ENCODE data around the gene MLPH. TPM values are rescaled to one million over a fixed set of nuclear protein-coding genes. Genes with fewer than 3 reads are reported as not detected.

The MLPH gene
- total RNA-seq, 1 donor from 2014 or later: 423 TPM

GRCh38 chr2:237569041-237569440, 82.0 kb downstream of the MLPH start:
- Histone ChIP-seq H3K4me3 (no peak overlapping the region), H3K36me3 (no peaks in the 10 kb centered on the region), H3K4me1 (peaks cover 8% of the 10 kb centered on the region), H3K9me3 (no peaks in the 10 kb centered on the region), H3K27ac (no peak overlapping the region), H3K27me3 (peaks cover 8% of the 10 kb centered on the region)
- intact Hi-C loops (cut with DNase I): no loop called here
- DNase-seq (no peak), ATAC-seq (no peak)
- no peak for TF ChIP-seq CTCF (IDR thresholded peaks at IDR 0.05)

GRCh38 chr2:237569896-237570295, 82.8 kb downstream of the MLPH start:
- no peak for ATAC-seq
- Histone ChIP-seq H3K27ac (no peak overlapping the region), H3K27me3 (peaks cover 2% of the 10 kb centered on the region), H3K4me3 (no peak overlapping the region), H3K4me1 (peaks cover 8% of the 10 kb centered on the region), H3K9me3 (no peaks in the 10 kb centered on the region), H3K36me3 (no peaks in the 10 kb centered on the region)
- no peak for TF ChIP-seq CTCF (IDR thresholded peaks at IDR 0.05)
- intact Hi-C loops (cut with DNase I): loop anchor here (5.0 kb wide), 1 partner anchor 53 kb away; no protein-coding TSS in a partner anchor
- DNase-seq: peak; percentile 23

- H3K27ac ChIP-seq: no peak overlapping the region
- H3K27me3 ChIP-seq: no peaks in the 10 kb centered on the region
- no peaks in the 10 kb centered on the region for H3K9me3 ChIP-seq
- peaks cover 8% of the 10 kb centered on the region for H3K4me1 ChIP-seq
- no peak overlapping the region for H3K4me3 ChIP-seq
- peak; percentile 62 for DNase-seq
- no peaks in the 10 kb centered on the region for H3K36me3 ChIP-seq
- intact Hi-C loops (cut with DNase I): loop anchor here (5.0 kb wide), 1 partner anchor 54 kb away; no protein-coding TSS in a partner anchor
- ATAC-seq: no peak
- TF ChIP-seq CTCF (IDR thresholded peaks at IDR 0.05): no peak
These were observed 83.8 kb downstream of the MLPH start for GRCh38 chr2:237570776-237571335.

- no peaks in the 10 kb centered on the region for H3K9me3 ChIP-seq
- H3K27ac ChIP-seq: no peak overlapping the region
- H3K27me3 ChIP-seq: no peaks in the 10 kb centered on the region
- intact Hi-C loops (cut with DNase I): loop anchor here (5.0 kb wide), 1 partner anchor 54 kb away; no protein-coding TSS in a partner anchor
- H3K36me3 ChIP-seq: no peaks in the 10 kb centered on the region
- no peak overlapping the region for H3K4me3 ChIP-seq
- TF ChIP-seq CTCF (IDR thresholded peaks at IDR 0.05): no peak
- peaks cover 8% of the 10 kb centered on the region for H3K4me1 ChIP-seq
- ATAC-seq (no peak), DNase-seq (peak; percentile 54)
These were observed 84.5 kb downstream of the MLPH start for GRCh38 chr2:237571551-237571950.

GRCh38 chr2:237572021-237572741, 85.1 kb downstream of the MLPH start:
- peak; percentile 98 for TF ChIP-seq CTCF (IDR thresholded peaks at IDR 0.05)
- H3K27ac ChIP-seq: no peak overlapping the region
- ATAC-seq (peak; percentile 94), DNase-seq (peak; percentile 94)
- peaks cover 2% of the 10 kb centered on the region for H3K36me3 ChIP-seq
- H3K9me3 ChIP-seq: no peaks in the 10 kb centered on the region
- H3K27me3 ChIP-seq: no peaks in the 10 kb centered on the region
- peaks cover 8% of the 10 kb centered on the region for H3K4me1 ChIP-seq
- H3K4me3 ChIP-seq: no peak overlapping the region
- intact Hi-C loops (cut with DNase I): loop anchor here (5.0 kb wide), 1 partner anchor 55 kb away; no protein-coding TSS in a partner anchor
